Measurements from ENCODE around the gene NRF1. TPM values are rescaled to one million over a fixed set of nuclear protein-coding genes. Genes with fewer than 3 reads are reported as not detected.

The NRF1 gene
- total and polyA plus RNA-seq, 10 of the 15 experiments (the other 5 are each of a cell fraction or from before 2014, with no cell fraction given): 3.5 to 23.1 (median 13.5) TPM

- in situ Hi-C loops (cut with MboI): no loop called here
- POLR2A ChIA-PET: no interaction called here
- no peaks in the 10 kb centered on the region for H3K27me3 ChIP-seq (replicated peaks in 1 of 2; ENCODE audit: control insufficient read depth in 2 of 2, insufficient read depth in 2 of 2, low read length in 1 of 2)
Measured at GRCh38 chr7:129740574-129741410, 129.3 kb downstream of the NRF1 start.

More at GRCh38 chr7:129740574-129741410, 129.3 kb downstream of the NRF1 start:
- Histone ChIP-seq H3K4me2 (ENCODE audit: control insufficient read depth, insufficient read depth) (no peak overlapping the region), H3K9me3 (replicated peaks; ENCODE audit: control insufficient read depth, insufficient read depth, low read length) (no peaks in the 10 kb centered on the region), H3K9ac (ENCODE audit: control insufficient read depth, insufficient read depth, low read length) (no peak overlapping the region), H3K36me3 (ENCODE audit: control insufficient read depth in 2 of 2, insufficient read depth in 2 of 2, low read length in 1 of 2) (peaks cover 0 to 3% of the 10 kb centered on the region in 2 experiments; a peak in 1 of 4 replicates), H4K20me1 (ENCODE audit: control insufficient read depth, insufficient read depth) (no peaks in the 10 kb centered on the region), H2AFZ (ENCODE audit: control insufficient read depth, low read depth, low read length) (no peak overlapping the region), H3K4me3 (no peak overlapping the region), H3K4me1 (ENCODE audit: control insufficient read depth, insufficient read depth, low read length) (no peaks in the 10 kb centered on the region), H3K79me2 (ENCODE audit: control insufficient read depth, insufficient read depth, low read length) (no peaks in the 10 kb centered on the region), H3K27ac (ENCODE audit: control insufficient read depth, insufficient read depth) (no peak overlapping the region)
- 97% methylated on average over 10 of the region's 10 CpGs for WGBS (ENCODE audit: insufficient coverage, insufficient replicate concordance, low lambda C conversion rate, missing lambda C conversion rate)
- ChIA-PET SMC1A (ENCODE audit: uncharacterized antibody, unreplicated experiment) (no interaction called here), CTCF (no interaction called here), RAD21 (ENCODE audit: unreplicated experiment) (no interaction called here)
- ATAC-seq (no peak), FAIRE-seq (no peak), DNase-seq (ENCODE audit: low read depth, low spot score) (no peak)
- TF ChIP-seq ZBTB33 (IDR thresholded peaks at IDR 0.05) (no peak), TBL1XR1 (IDR thresholded peaks at IDR 0.05; ENCODE audit: low read depth, low read length) (no peak), SMAD5 (IDR thresholded peaks at IDR 0.05; ENCODE audit: low read depth) (no peak)
- intact Hi-C loops (cut with micrococcal nuclease; ENCODE audit: unreplicated experiment): loop anchor here (10.0 kb wide), 1 partner anchor 274 kb away; no protein-coding TSS in a partner anchor
- BruUV-seq (replicated peaks): no TSS peak
